Glutamatergic neuron (in vitro differentiated cells): Measurements from ENCODE around the gene TMEM179. TPM values are rescaled to one million over a fixed set of nuclear protein-coding genes. Genes with fewer than 3 reads are reported as not detected.

Experiments used
- DNase-seq: peaks from one replicate; pipeline ENCODE4 v3.0.0; 2022
- H3K27ac Mint-ChIP-seq: one replicate; pipeline ENCODE4 v1.8.0; 2020; ENCODE audit warnings: mild to moderate bottlenecking, mixed read lengths, inconsistent platforms; ENCODE audit not compliant: unreplicated experiment
- H3K27me3 Mint-ChIP-seq: one replicate; pipeline ENCODE4 v1.8.0; 2020; ENCODE audit warnings: mild to moderate bottlenecking, moderate library complexity, mixed read lengths, inconsistent platforms; ENCODE audit not compliant: unreplicated experiment
- H3K36me3 Mint-ChIP-seq: one replicate; pipeline ENCODE4 v1.8.0; 2020; ENCODE audit warnings: mild to moderate bottlenecking, mixed read lengths, inconsistent platforms; ENCODE audit not compliant: unreplicated experiment
- H3K4me1 Mint-ChIP-seq: one replicate; pipeline ENCODE4 v1.8.0; 2020; ENCODE audit warnings: mild to moderate bottlenecking, low read depth, mixed read lengths, inconsistent platforms; ENCODE audit not compliant: unreplicated experiment
- H3K4me3 Mint-ChIP-seq: one replicate; pipeline ENCODE4 v1.8.0; 2020; ENCODE audit warnings: mild to moderate bottlenecking, mixed read lengths, inconsistent platforms; ENCODE audit not compliant: unreplicated experiment
- H3K9me3 Mint-ChIP-seq: one replicate; pipeline ENCODE4 v1.8.0; 2020; ENCODE audit warnings: mild to moderate bottlenecking, moderate library complexity, mixed read lengths, inconsistent platforms; ENCODE audit not compliant: unreplicated experiment
- CTCF ChIP-seq: fragments of 200-600 bp; sonication (generic); IDR thresholded peaks from one replicate; pipeline ENCODE4 v1.5.0; 2021; ENCODE audit not compliant: partially characterized antibody, unreplicated experiment
- total RNA-seq: library from RNA; stranded (reverse); fragmentation: NEBNext Ultra II Directional; extraction: Animal tissue kit (Norgen Biotek cat#: 25700); gene quantifications from one replicate; pipeline ENCODE4 v1.2.1, GENCODE V29; 2021; ENCODE audit not compliant: unreplicated experiment

Gene TMEM179
- total RNA-seq, 1 donor from 2014 or later: 28.8 TPM

GRCh38 chr14:104547310-104547997 is 57.1 kb downstream of the TMEM179 start:
- H3K4me1 Mint-ChIP-seq: peaks cover 3% of the 10 kb centered on the region
- peaks cover 8% of the 10 kb centered on the region for H3K27me3 Mint-ChIP-seq
- peaks cover 1% of the 10 kb centered on the region for H3K9me3 Mint-ChIP-seq
- H3K27ac Mint-ChIP-seq: no peak overlapping the region
- no peaks in the 10 kb centered on the region for H3K36me3 Mint-ChIP-seq
- DNase-seq: no peak
- TF ChIP-seq CTCF: no peak
- H3K4me3 Mint-ChIP-seq: no peak overlapping the region

GRCh38 chr14:104546591-104547309 is 57.8 kb downstream of the TMEM179 start:
- H3K4me3 Mint-ChIP-seq: no peak overlapping the region
- no peaks in the 10 kb centered on the region for H3K36me3 Mint-ChIP-seq
- peaks cover 3% of the 10 kb centered on the region for H3K4me1 Mint-ChIP-seq
- TF ChIP-seq CTCF: no peak
- no peak for DNase-seq
- peaks cover 1% of the 10 kb centered on the region for H3K9me3 Mint-ChIP-seq
- H3K27me3 Mint-ChIP-seq: peaks cover 8% of the 10 kb centered on the region
- no peak overlapping the region for H3K27ac Mint-ChIP-seq

- Mint-ChIP-seq H3K27me3 (peaks cover 7% of the 10 kb centered on the region), H3K4me1 (peaks cover 3% of the 10 kb centered on the region), H3K4me3 (no peak overlapping the region), H3K9me3 (peaks cover 1% of the 10 kb centered on the region), H3K36me3 (no peaks in the 10 kb centered on the region), H3K27ac (no peak overlapping the region)
- DNase-seq: no peak
- no peak for TF ChIP-seq CTCF
Observed at GRCh38 chr14:104545942-104546501, 58.5 kb downstream of the TMEM179 start.

GRCh38 chr14:104545151-104545941 is 59.2 kb downstream of the TMEM179 start:
- no peaks in the 10 kb centered on the region for H3K36me3 Mint-ChIP-seq
- TF ChIP-seq CTCF: no peak
- DNase-seq: no peak
- no peak overlapping the region for H3K27ac Mint-ChIP-seq
- H3K27me3 Mint-ChIP-seq: peaks cover 3% of the 10 kb centered on the region
- H3K4me1 Mint-ChIP-seq: peaks cover 3% of the 10 kb centered on the region
- H3K4me3 Mint-ChIP-seq: no peak overlapping the region
- peaks cover 1% of the 10 kb centered on the region for H3K9me3 Mint-ChIP-seq
